PC-9 (cell line): Measurements from ENCODE around the gene PTPN20. TPM values are rescaled to one million over a fixed set of nuclear protein-coding genes. Genes with fewer than 3 reads are reported as not detected.

ENCODE experiments used
- BruUV-seq: library from RNA; stranded (reverse); fragments of 400-500 nt; replicated peaks from 2 replicates; lab custom pipeline; 2021; lab: Mats Ljungman, UMichigan
- CTCF ChIA-PET: fragments of 300-600 bp; sonication (Branson Sonifier 250); formaldehyde crosslinking; loops from one replicate; lab custom pipeline; 2022; ENCODE audit warnings: antibody characterized with exemption; lab: Charles Lee
- POLR2A ChIA-PET: fragments of 300-600 bp; sonication (Branson Sonifier 250); formaldehyde crosslinking; loops from one replicate; lab custom pipeline; 2022; ENCODE audit warnings: antibody characterized with exemption; ENCODE audit not compliant: unreplicated experiment; lab: Charles Lee
- DNase-seq, 2 experiments: peaks; one replicate each; pipeline versions ENCODE4 v3.0.0 to v3.0.0-alpha.2; 2015 to 2022; ENCODE audit warnings: mixed read lengths in 1 of 2
- H2AFZ ChIP-seq: fragments of 200-600 bp; sonication (generic); 2 replicates; pipeline ENCODE4 v1.8.1; 2017; ENCODE audit warnings: antibody characterized with exemption
- H3F3A ChIP-seq: fragments of 200-600 bp; sonication (generic); 2 replicates; pipeline ENCODE4 v1.8.1; 2017; ENCODE audit warnings: antibody characterized with exemption, mild to moderate bottlenecking, low read depth; ENCODE audit not compliant: insufficient read depth
- H3K27ac ChIP-seq: fragments of 200-600 bp; sonication (generic); 2 replicates; pipeline ENCODE4 v1.6.1; 2016; ENCODE audit warnings: mixed run types
- H3K27me3 ChIP-seq: fragments of 200-600 bp; sonication (generic); 2 replicates; pipeline ENCODE4 v1.6.1; 2016; ENCODE audit warnings: low read depth, mixed run types; ENCODE audit not compliant: insufficient read depth
- H3K36me3 ChIP-seq: fragments of 200-600 bp; sonication (generic); 2 replicates; pipeline ENCODE4 v1.6.1; 2016; ENCODE audit warnings: low read depth, mixed run types
- H3K4me1 ChIP-seq: fragments of 200-600 bp; sonication (generic); replicated peaks from 2 replicates; pipeline ENCODE4 v1.6.1; 2016; ENCODE audit warnings: mixed run types; ENCODE audit not compliant: insufficient read depth
- H3K4me2 ChIP-seq: fragments of 200-600 bp; sonication (generic); 2 replicates; pipeline ENCODE4 v1.6.1; 2017; ENCODE audit warnings: mixed run types
- H3K4me3 ChIP-seq: fragments of 200-600 bp; sonication (generic); 2 replicates; pipeline ENCODE4 v1.6.1; 2016; ENCODE audit warnings: mixed run types
- H3K79me2 ChIP-seq: fragments of 200-600 bp; sonication (generic); 2 replicates; pipeline ENCODE4 v1.6.1; 2017; ENCODE audit warnings: low read depth, mixed run types
- H3K9me2 ChIP-seq: fragments of 200-600 bp; sonication (generic); 2 replicates; pipeline ENCODE4 v1.8.1; 2017; ENCODE audit warnings: mild to moderate bottlenecking; ENCODE audit not compliant: insufficient read depth
- H3K9me3 ChIP-seq: fragments of 200-600 bp; sonication (generic); 2 replicates; pipeline ENCODE4 v1.8.1; 2016; ENCODE audit warnings: low read depth; ENCODE audit not compliant: insufficient read depth
- H4K20me1 ChIP-seq: fragments of 200-600 bp; sonication (generic); 2 replicates; pipeline ENCODE4 v1.8.1; 2017; ENCODE audit not compliant: insufficient read depth
- CTCF ChIP-seq: fragments of 200-600 bp; sonication (generic); conservative IDR thresholded peaks from 2 replicates; pipeline ENCODE4 v1.6.1; 2017; ENCODE audit warnings: mixed run types, antibody characterized with exemption, mild to moderate bottlenecking, moderate library complexity
- EZH2 ChIP-seq: fragments of 200-600 bp; sonication (generic); IDR thresholded peaks from 2 replicates; pipeline ENCODE4 v1.8.0; 2017; ENCODE audit warnings: antibody characterized with exemption, low read depth
- intact Hi-C: fragments of 100-400 bp; cut with micrococcal nuclease; formaldehyde crosslinking; loops from one replicate; pipeline ENCODE4 v1.10.0; 2022; ENCODE audit not compliant: unreplicated experiment
- total RNA-seq: library from RNA; stranded (reverse); gene quantifications from 2 replicates; pipeline ENCODE4 v1.2.3, GENCODE V29; 2021

PTPN20 gene
- total RNA-seq, 1 experiment from 2014 or later = 19.1 TPM

GRCh38 chr10:47042199-47042473, 130.9 kb downstream of the PTPN20 start:
- no TSS peak for BruUV-seq
- H3K9me2 ChIP-seq = no peaks in the 10 kb centered on the region
- no peaks in the 10 kb centered on the region for H3F3A ChIP-seq
- no peaks in the 10 kb centered on the region for H3K9me3 ChIP-seq
- H3K27me3 ChIP-seq = peaks cover 11% of the 10 kb centered on the region; the same call in 1 of the 2 replicates
- no peak overlapping the region for H3K27ac ChIP-seq
- H3K4me3 ChIP-seq = no peak overlapping the region
- H2AFZ ChIP-seq = no peak overlapping the region
- H3K4me1 ChIP-seq = no peaks in the 10 kb centered on the region
- no peak overlapping the region for H3K4me2 ChIP-seq
- ChIA-PET CTCF (no interaction called here), POLR2A (no interaction called here)
- H4K20me1 ChIP-seq = no peaks in the 10 kb centered on the region
- DNase-seq = no peak
- H3K79me2 ChIP-seq = no peaks in the 10 kb centered on the region
- intact Hi-C loops = loop anchor here (10.0 kb wide), 1 partner anchor 123 kb away; no protein-coding TSS in a partner anchor
- H3K36me3 ChIP-seq = no peaks in the 10 kb centered on the region
- TF ChIP-seq CTCF (no peak), EZH2 (no peak)

GRCh38 chr10:47042780-47043750, 131.8 kb downstream of the PTPN20 start:
- BruUV-seq = no TSS peak
- POLR2A ChIA-PET = interaction anchor here (0.6 kb wide), 1 partner anchor 341 kb away, joined by 5 read pairs; the partner anchor contains the start of gene ZNF488
- Histone ChIP-seq H3K27ac (no peak overlapping the region), H3K4me2 (no peak overlapping the region), H3K4me1 (no peaks in the 10 kb centered on the region), H3K79me2 (no peaks in the 10 kb centered on the region), H3K27me3 (0 out of 2 replicates have a peak, but pooled peaks cover 6% of the 10 kb centered on the region), H3K9me2 (no peaks in the 10 kb centered on the region), H3K4me3 (no peak overlapping the region), H3K36me3 (no peaks in the 10 kb centered on the region), H3K9me3 (no peaks in the 10 kb centered on the region), H3F3A (no peaks in the 10 kb centered on the region), H4K20me1 (no peaks in the 10 kb centered on the region), H2AFZ (no peak overlapping the region)
- TF ChIP-seq EZH2 = no peak
- TF ChIP-seq CTCF = no peak
- intact Hi-C loops = loop anchor here (10.0 kb wide), 1 partner anchor 122 kb away; no protein-coding TSS in a partner anchor
- CTCF ChIA-PET = no interaction called here
- peak in 1 of 2 experiments; percentile 56 for DNase-seq

GRCh38 chr10:47043928-47044538, 132.8 kb downstream of the PTPN20 start:
- Histone ChIP-seq H3K4me1 (no peaks in the 10 kb centered on the region), H3K9me3 (no peaks in the 10 kb centered on the region), H3K79me2 (no peaks in the 10 kb centered on the region), H3K4me2 (no peak overlapping the region), H4K20me1 (no peaks in the 10 kb centered on the region), H2AFZ (no peak overlapping the region), H3K27ac (no peak overlapping the region), H3F3A (no peaks in the 10 kb centered on the region), H3K36me3 (no peaks in the 10 kb centered on the region), H3K9me2 (no peaks in the 10 kb centered on the region), H3K4me3 (no peak overlapping the region), H3K27me3 (no peaks in the 10 kb centered on the region)
- DNase-seq = no peak
- TF ChIP-seq EZH2 (no peak), CTCF (no peak)
- intact Hi-C loops = loop anchor here (10.0 kb wide), 1 partner anchor 121 kb away; no protein-coding TSS in a partner anchor
- ChIA-PET POLR2A (no interaction called here), CTCF (no interaction called here)
- BruUV-seq = no TSS peak
